HG03095 (cell line): ENCODE results near the gene TNFAIP3.

Source experiments
- ATAC-seq: cut with Tn5 transposase; IDR thresholded peaks from one replicate; pipeline ENCODE4 v1.9.1; 2021; ENCODE audit warnings: moderate library complexity; ENCODE audit not compliant: unreplicated experiment

TNFAIP3 gene

DNA sequence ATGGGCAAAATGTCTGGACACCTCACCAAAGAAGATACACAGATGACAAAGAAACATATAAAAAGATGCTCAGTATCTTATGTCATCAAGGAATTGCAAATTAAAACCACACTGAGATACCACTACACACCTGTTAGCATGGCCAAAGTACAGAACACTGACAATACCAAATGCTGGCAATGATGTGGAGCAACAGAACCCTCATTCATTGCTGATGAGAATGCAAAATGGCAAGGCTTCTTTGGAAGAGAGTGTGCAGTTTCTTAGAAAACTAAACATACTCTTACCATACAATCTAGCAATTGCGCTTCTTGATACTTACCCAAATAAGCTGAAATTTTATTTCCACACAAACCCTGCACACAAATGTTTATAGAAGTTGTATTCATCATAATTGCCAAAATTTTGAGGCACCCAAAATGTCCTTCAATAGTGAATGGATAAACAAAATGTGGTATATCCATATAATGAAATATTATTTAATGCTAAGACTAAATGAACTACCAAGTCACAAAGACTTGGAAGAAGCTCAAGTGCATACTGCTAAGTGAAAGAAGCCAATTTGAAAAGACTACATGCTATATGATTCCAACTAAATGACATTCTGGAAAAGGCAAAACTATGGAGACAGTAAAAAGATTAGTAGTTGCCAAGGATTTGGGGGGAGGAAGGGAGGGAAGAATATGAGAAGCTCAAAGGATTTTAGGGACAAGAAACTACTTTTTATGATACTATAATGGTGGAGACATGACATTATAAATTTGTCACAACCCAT is 50.7 kb downstream of the TNFAIP3 start:
- no peak for ATAC-seq

DNA sequence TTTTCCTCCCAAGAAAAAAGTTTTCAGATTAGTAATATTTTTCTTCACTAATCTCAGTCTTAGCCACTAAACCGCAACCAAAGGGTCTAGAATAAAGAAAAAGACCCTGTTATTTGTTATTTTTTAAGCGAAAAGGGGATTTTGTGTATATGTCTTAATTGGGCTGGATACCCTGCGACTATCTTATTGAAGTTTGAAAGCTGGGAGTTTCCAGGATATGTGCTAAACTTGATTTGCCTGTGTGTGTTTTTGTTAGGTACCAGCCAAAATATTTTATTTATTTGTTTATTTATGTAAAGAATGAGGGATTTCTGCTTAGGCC is 52.4 kb downstream of the TNFAIP3 start:
- ATAC-seq: no peak

DNA sequence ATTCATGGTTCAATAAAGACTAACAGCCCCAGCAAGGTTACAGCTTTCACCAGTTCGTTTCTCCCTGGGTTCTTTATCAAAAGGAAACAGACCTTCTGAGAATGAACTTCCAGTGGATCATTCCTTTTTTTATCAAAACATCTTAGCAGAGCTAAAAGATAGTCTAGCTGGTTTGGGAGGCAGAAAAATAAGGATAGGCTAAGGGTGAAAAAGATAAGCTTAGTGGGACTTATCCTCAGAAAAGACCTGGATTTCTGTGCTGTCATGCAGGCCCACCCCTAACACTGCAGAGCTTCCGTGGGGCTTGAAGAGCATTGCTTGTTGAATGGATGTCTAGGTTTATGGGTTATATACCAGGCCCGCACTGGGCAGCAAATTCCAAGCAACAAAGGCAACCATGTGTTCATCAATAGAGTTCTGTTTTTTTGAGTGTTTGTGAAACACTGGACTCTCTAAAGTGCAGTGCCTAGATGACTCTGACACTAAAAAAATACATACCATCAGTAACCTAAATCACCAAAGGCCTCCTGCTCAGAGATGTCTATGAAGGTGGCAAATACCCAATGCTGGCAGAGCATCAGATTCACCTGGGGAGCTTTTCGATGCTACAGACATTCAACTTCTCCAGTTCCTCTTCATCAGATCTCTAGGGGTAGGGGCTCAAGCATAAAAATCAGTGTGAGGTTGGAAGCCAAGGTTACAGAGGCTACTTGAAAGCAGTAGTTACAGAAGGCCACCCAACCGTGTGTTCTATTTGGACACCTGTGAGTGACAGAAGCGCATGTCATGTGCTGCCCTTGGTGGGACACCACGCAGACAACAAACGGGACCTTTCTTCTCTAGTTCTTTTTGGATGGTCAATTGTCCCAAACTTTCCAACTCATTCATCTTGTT is 53.0 kb downstream of the TNFAIP3 start:
- peak; percentile 45 for ATAC-seq

DNA sequence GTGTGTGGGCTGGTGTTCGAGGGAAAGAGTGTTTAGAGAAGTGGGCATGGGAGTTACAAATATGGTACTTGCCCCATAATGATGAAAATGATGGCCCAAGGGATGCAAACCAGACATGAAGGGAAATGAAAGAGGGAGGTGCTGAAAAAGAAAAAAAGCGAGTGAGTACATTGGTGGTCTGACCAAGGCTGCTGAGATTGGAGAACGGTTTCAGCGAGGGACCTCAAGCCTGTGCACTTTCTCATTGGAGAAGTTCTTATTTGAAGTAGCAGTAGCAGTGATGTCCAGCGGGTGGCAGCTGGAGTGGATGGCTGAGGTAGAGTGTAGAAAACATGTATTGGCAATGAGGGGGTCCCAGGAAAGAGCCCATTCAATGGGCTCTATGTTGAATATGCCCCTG is 54.8 kb downstream of the TNFAIP3 start:
- ATAC-seq: no peak

DNA sequence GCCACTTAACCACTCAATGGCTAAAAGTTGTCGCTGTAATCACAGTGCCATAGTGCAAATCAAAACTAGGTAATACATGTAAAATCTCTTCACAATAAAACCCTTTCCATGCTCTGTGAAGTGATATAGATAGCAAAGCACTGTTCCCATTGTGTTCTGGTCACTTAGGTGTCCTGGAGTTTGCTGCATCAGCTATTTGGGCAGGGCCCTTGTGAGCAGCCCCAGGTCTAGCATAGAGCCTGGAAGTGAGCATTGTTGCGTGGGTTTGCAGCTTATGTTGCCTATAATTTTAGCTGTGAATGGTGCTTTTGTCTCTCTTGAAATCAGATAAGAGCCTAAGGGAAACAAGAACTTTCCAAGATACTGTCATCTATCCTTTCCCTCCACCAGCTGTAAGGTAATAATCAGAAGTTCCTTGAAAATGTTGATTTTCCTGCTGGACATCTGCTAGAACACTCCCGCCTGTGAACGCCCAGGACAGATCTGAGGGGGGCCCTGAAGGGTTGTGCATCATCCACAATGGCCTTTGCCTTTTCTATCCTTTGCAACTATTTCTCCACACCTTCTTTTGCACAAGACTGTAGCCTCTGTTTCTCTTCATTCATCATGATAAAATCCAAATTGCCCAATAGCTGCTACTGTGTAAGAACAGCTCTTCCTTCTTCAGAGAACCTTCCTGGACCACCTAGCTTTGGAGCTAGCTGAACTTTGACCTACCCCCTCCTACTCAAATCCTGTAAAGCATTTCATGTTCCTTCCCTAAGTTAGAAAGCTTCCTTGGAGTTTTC is 57.0 kb downstream of the TNFAIP3 start:
- ATAC-seq: no peak

DNA sequence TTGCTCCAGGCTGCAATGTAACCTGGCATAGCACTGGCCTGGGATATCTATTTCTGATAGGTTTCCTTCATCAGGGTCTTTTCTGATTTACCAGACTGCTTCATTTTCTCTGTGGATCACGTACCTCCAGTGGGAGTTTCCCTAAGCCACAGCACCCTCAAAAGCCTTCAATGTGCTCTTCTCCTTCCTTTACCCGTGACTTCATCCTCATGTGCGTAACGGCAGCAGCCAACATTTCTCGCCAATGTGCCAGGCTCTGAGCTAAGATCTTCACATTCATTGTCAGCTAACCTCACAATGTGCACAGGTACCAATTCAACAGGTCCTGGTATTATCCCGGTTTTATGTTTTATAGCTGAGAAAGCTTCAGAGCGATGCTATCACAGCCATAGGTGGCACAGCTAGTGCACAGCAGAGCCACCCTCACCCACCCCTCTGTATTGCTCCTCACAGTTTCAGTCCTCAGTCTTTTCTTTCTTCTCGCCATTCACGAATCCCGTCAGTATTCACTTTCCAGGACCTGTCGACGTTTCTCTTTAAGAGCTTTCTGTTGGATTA is 58.2 kb downstream of the TNFAIP3 start:
- ATAC-seq: no peak

DNA sequence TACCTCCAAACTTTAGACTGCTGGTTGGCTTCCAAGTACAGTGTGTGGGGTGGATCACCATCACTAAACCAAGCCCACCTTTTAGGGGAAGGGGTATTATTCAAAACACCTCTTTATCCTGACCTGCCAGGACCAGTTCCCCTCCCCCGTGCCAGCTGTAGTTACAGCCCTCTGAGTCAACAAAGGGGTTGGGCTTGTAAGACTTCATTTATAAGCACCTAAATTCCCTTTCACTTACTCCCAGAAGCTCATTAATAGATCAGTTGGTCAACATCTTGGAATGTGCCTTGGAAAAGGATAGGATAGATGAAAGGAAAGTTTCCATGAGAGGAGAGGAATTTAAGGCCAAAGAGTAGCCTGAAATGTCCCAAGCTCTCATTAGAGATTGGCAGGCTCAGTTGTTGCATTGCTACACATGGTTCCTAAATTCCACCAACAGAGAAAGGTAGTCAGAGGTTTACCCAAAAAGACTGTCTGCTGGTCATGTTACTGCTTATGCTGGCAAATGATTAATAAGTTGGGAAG is 59.2 kb downstream of the TNFAIP3 start:
- ATAC-seq: no peak

DNA sequence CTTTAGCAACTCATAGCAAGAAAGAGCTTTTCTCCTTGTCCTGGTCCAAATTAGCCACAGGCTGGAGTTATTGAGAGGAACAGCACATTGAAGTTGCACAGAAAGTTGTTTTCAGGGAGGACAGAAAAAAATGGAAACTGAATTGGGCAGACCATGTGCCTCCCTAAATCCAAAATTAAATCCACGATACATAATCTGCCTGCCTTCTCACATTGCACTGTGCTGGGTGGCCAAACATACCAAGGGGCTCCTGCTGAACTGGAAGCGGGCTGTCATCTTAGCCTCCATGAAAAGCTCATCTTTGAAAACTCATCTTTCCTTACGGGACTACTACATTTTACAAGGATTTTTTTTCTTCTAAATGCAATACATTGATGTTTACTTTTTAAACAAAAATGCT is 59.9 kb downstream of the TNFAIP3 start:
- ATAC-seq: no peak

DNA sequence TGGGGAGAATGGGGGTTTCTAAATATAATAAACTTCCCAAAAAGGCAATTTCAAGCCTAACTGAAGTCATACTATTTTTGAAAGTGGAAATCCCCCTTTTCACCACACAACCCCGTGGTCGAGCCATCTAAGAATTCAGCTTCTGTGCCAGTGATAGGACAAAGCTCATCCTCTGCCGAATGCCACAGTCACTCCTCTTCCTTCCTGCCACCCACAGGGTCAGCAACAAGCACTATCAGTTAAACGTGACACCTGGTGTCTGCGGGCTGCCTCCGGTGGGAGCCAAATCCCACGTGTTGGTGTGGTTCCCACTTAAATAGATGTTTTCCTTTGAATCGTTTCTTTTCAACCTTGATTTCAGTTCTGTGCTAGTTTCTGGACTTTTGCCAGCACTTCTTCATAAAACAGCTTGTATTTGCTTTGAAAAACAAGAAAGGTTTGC is 60.7 kb downstream of the TNFAIP3 start:
- ATAC-seq: peak; percentile 67

DNA sequence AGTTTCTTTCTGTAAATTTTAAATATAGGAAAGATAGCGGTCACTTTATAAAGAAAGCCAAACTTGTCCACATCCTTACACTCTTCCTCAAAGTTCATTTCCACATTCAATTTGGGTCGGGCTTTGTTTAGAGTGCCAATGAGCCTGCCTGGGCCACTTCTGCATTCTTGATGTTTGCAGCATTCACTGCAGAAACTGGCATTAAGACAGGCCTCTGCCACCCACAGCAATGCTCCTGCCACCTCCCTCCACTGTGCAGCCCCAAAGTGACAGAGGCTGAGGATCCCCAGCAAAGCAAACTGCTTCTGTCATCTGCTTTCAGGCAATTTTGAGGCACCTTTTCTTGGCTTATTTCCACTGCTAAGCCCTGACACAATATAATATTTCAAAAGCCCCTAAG is 61.2 kb downstream of the TNFAIP3 start:
- no peak for ATAC-seq

DNA sequence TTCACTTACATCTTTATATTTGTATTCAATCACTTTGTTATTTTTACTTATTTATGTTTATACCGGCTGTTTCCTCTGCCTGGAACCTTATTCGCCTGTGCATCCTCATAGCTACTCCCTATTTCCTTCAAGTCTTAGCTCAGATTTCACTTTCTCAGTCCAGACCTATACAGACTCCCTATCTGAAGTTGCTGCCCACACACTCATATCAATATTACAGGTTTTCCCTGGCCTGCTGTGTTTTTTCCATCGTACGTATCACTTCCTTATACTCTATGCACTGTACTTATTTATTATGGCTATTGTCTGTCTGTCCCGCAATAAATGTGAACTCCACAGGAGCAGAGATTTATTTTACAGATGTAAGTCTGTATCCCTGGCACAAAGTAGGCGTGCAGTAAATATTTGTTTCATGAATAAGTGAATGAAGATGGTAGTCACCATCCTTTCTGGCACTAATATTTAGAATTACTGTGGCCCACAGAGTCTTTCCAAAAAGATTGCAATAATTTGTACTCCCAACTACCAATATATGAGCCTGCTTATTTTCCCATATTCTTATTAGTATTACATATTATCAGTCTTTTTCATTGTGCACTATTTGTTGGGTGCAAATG is 64.9 kb downstream of the TNFAIP3 start:
- no peak for ATAC-seq
